ENCODE data around the gene ZBTB7C. TPM values are rescaled to one million over a fixed set of nuclear protein-coding genes. Genes with fewer than 3 reads are reported as not detected.

The ZBTB7C gene
- total RNA-seq, 1 donor from 2014 or later = 1.1 TPM

DNA sequence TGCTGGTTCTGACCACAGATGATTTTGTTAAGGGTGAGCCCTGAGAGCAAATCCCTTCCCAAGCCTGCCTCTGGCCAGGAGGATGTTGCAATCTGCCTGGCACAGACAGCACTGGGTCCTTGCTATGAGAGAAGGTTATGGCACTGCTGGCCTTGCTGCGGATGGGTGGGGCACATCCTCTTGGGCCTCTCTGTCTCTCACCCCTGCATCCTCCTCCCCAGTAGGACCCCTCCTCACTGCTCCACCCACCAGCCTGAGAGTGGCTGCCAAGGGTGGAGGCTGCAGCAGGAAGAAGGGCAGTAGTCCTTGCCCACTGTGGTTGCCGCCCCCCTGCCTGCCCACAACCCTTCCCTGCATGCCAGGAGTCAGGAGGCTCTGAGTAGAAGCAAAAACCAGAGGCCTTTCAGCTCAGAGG is 180.9 kb downstream of the ZBTB7C start:
- Histone ChIP-seq H3K27me3 (ENCODE audit: control insufficient read depth, insufficient read depth, low read length) (no peaks in the 10 kb centered on the region), H3K4me3 (ENCODE audit: low read depth, low read length) (no peak overlapping the region), H3K36me3 (ENCODE audit: control insufficient read depth, insufficient read depth, low read length) (no peaks in the 10 kb centered on the region)
- TF ChIP-seq, protein P1, sequence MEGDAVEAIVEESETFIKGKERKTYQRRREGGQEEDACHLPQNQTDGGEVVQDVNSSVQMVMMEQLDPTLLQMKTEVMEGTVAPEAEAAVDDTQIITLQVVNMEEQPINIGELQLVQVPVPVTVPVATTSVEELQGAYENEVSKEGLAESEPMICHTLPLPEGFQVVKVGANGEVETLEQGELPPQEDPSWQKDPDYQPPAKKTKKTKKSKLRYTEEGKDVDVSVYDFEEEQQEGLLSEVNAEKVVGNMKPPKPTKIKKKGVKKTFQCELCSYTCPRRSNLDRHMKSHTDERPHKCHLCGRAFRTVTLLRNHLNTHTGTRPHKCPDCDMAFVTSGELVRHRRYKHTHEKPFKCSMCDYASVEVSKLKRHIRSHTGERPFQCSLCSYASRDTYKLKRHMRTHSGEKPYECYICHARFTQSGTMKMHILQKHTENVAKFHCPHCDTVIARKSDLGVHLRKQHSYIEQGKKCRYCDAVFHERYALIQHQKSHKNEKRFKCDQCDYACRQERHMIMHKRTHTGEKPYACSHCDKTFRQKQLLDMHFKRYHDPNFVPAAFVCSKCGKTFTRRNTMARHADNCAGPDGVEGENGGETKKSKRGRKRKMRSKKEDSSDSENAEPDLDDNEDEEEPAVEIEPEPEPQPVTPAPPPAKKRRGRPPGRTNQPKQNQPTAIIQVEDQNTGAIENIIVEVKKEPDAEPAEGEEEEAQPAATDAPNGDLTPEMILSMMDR (IDR thresholded peaks at IDR 0.05; ENCODE audit: insufficient read depth, low read length, poor library complexity, severe bottlenecking) = no peak
- DNase-seq (ENCODE audit: low read depth) = no peak

DNA sequence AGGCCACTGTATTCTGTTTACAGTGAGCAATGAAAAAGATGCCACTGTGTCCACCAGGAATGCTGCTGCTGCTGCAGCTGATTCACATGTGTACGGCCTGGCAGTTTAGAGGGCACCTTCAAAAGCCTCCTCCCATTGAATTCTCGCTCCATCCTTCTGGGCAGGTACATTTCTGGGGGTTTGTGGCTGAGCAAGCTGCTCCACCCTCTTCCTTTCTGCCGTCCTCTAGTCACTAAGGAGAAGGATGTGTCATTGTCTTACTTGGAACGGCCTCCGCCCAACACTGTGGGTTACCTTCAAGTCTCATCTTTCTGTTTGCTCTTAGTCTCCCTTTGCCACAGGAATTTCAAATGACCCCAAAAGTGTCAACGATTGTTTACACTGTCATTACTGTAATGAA is 182.0 kb downstream of the ZBTB7C start:
- Histone ChIP-seq H3K36me3 (ENCODE audit: control insufficient read depth, insufficient read depth, low read length) (no peaks in the 10 kb centered on the region), H3K27me3 (ENCODE audit: control insufficient read depth, insufficient read depth, low read length) (no peaks in the 10 kb centered on the region), H3K4me3 (ENCODE audit: low read depth, low read length) (no peak overlapping the region)
- TF ChIP-seq, protein P1 (IDR thresholded peaks at IDR 0.05; ENCODE audit: insufficient read depth, low read length, poor library complexity, severe bottlenecking) = no peak
- DNase-seq (ENCODE audit: low read depth) = no peak

DNA sequence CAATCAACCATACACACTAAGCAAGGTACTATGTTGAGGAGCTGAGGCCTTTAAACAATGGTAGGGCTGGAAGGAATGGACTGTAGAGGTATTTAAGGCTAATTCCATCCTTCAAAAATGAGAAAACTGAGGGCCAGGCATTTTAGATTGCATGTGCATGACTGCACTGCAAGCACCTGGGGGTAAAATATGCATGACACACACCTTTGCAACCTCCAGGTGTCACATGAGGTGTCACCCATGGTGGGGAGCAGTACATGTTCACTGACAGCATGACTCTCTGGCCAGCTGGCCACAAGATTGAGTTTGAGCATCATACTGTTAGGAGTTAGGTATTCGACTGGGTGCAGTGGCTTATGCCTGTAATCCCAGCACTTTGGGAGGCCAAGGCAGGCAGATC is 182.8 kb downstream of the ZBTB7C start:
- no peaks in the 10 kb centered on the region for H3K27me3 ChIP-seq (ENCODE audit: control insufficient read depth, insufficient read depth, low read length)
- DNase-seq (ENCODE audit: low read depth) = no peak
- no peaks in the 10 kb centered on the region for H3K36me3 ChIP-seq (ENCODE audit: control insufficient read depth, insufficient read depth, low read length)
- TF ChIP-seq, protein P1 (IDR thresholded peaks at IDR 0.05; ENCODE audit: insufficient read depth, low read length, poor library complexity, severe bottlenecking) = no peak
- H3K4me3 ChIP-seq (ENCODE audit: low read depth, low read length) = no peak overlapping the region

DNA sequence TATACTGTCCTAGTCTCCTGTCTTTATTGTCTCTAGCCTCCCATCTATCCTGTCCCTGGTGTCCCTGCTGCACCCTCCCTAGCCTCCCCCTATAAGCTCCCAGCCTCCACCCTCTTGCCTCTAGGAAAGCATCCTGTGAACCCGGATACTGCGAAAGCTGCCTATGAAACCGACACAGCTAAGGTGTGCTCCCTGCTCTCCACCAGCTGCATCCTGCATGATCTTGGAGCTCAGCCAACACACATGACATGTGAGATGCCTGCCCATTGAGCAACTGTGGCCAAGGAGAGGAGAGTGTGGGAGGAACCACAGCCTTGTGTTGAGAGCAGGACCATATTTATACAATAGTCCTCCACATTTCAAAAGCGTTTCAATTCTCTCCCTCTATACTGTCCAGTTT is 187.1 kb downstream of the ZBTB7C start:
- DNase-seq (ENCODE audit: low read depth) = peak; percentile 47
- Histone ChIP-seq H3K4me3 (ENCODE audit: low read depth, low read length) (no peak overlapping the region), H3K36me3 (ENCODE audit: control insufficient read depth, insufficient read depth, low read length) (no peaks in the 10 kb centered on the region), H3K27me3 (ENCODE audit: control insufficient read depth, insufficient read depth, low read length) (no peaks in the 10 kb centered on the region)
- TF ChIP-seq, protein P1 (IDR thresholded peaks at IDR 0.05; ENCODE audit: insufficient read depth, low read length, poor library complexity, severe bottlenecking) = no peak

DNA sequence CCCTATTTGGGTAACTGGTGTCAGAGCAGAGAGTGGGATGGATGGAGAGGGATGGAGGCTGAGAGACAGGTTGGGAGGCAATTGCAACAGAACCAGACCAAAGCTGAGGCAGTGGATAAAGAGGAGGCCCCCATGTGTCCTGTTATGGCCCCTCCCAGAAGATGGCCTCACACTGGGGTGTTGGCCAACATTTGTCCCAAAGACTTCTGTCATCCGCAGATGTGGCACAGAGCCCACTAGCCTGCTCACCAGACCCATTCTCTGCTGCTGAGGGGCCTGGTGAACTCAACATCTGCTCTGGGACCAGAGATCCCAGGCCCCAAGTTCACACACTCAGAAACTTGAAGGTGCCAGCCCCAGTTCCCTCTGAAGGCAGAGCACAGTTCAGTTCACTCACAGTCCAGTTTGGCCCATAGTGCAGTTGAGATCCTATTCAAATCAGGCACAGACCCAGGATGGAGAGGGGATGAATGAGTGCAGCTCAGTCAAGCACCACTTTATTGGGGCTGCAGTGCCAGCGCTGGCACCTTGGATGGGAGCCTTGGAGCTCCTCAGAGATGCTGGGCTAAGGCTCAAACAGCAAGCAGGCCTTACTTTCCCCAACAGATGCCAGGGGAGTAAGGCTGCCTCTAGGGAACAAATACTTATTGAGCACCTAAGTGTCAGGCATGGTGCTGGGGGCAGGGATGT is 189.2 kb downstream of the ZBTB7C start:
- H3K27me3 ChIP-seq (ENCODE audit: control insufficient read depth, insufficient read depth, low read length) = no peaks in the 10 kb centered on the region
- H3K36me3 ChIP-seq (ENCODE audit: control insufficient read depth, insufficient read depth, low read length) = no peaks in the 10 kb centered on the region
- DNase-seq (ENCODE audit: low read depth) = no peak
- TF ChIP-seq, protein P1 (IDR thresholded peaks at IDR 0.05; ENCODE audit: insufficient read depth, low read length, poor library complexity, severe bottlenecking) = no peak
- no peak overlapping the region for H3K4me3 ChIP-seq (ENCODE audit: low read depth, low read length)

Measured in kidney epithelial cell (primary cell).